GM12878 (cell line): Measurements from ENCODE around the gene SLC8B1. TPM values are rescaled to one million over a fixed set of nuclear protein-coding genes. Genes with fewer than 3 reads are reported as not detected.

Experiments used
- ATAC-seq: fragments of 200-7000 bp; cut with Tn5 transposase; 3 replicates; pipeline ENCODE4 v1.9.1; 2020; ENCODE audit warnings: mild to moderate bottlenecking, moderate library complexity
- BruUV-seq: library from RNA; stranded (reverse); fragments of 400-500 nt; replicated peaks from 2 replicates; lab custom pipeline; 2021; lab: Mats Ljungman, UMichigan
- CTCF ChIA-PET: fragments of 300-600 bp; sonication (Branson Sonifier 250); formaldehyde crosslinking; extraction: SDS; loops from one replicate; lab custom pipeline; 2021; ENCODE audit warnings: inconsistent platforms; lab: Yijun Ruan, JAX
- POLR2A ChIA-PET: fragments of 350-600 bp; formaldehyde crosslinking; extraction: SDS; loops from one replicate; lab custom pipeline; 2021; ENCODE audit warnings: inconsistent platforms; lab: Charles Lee
- RAD21 ChIA-PET: fragments of 300-600 bp; sonication (Branson Sonifier 250); formaldehyde crosslinking; loops from one replicate; lab custom pipeline; 2023; ENCODE audit warnings: antibody characterized with exemption; ENCODE audit not compliant: unreplicated experiment; lab: Charles Lee
- SMC1A ChIA-PET: fragments of 300-600 bp; sonication (Branson Sonifier 250); formaldehyde crosslinking; loops from one replicate; lab custom pipeline; 2023; ENCODE audit not compliant: unreplicated experiment, uncharacterized antibody; lab: Charles Lee
- DNase-seq: peaks from one replicate; pipeline ENCODE4 v3.0.0-alpha.2; 2011; ENCODE audit warnings: low read depth, low spot score
- FAIRE-seq: peaks from 3 replicates; lab custom pipeline; 2011; peaks lifted over from hg19 to GRCh38; lab: Jason Lieb, UNC
- H2AFZ ChIP-seq: 2 replicates; pipeline ENCODE4 v1.6.0; 2011; ENCODE audit warnings: low read depth, low read length, control low read depth; ENCODE audit not compliant: control insufficient read depth
- H3K27ac ChIP-seq: 2 replicates; pipeline ENCODE4 v1.5.1; 2011; ENCODE audit warnings: control low read depth; ENCODE audit not compliant: control insufficient read depth, insufficient read depth
- H3K27me3 ChIP-seq, 2 experiments: replicated peaks in 1 of 2; 2 replicates each; pipeline versions ENCODE4 v1.6.0 to v1.6.1; 2011; ENCODE audit warnings: low read length in 1 of 2; ENCODE audit not compliant: control insufficient read depth in 2 of 2, insufficient read depth in 2 of 2
- H3K36me3 ChIP-seq, 2 experiments: 2 replicates each; pipeline ENCODE4 v1.5.1; 2011; ENCODE audit warnings: low read length in 1 of 2; ENCODE audit not compliant: control insufficient read depth in 2 of 2, insufficient read depth in 2 of 2
- H3K4me1 ChIP-seq: 2 replicates; pipeline ENCODE4 v1.6.1; 2011; ENCODE audit warnings: mild to moderate bottlenecking, low read length, moderate library complexity, mixed read lengths; ENCODE audit not compliant: control insufficient read depth, insufficient read depth
- H3K4me2 ChIP-seq: 2 replicates; pipeline ENCODE4 v1.6.0; 2011; ENCODE audit warnings: control low read depth; ENCODE audit not compliant: control insufficient read depth, insufficient read depth
- H3K4me3 ChIP-seq: fragments of 200-600 bp; sonication (generic); 2 replicates; pipeline ENCODE4 v1.5.1; 2016
- H3K79me2 ChIP-seq: 2 replicates; pipeline ENCODE4 v1.6.0; 2011; ENCODE audit warnings: low read length; ENCODE audit not compliant: control insufficient read depth, insufficient read depth
- H3K9ac ChIP-seq: 2 replicates; pipeline ENCODE4 v1.8.0; 2011; ENCODE audit warnings: low read length, control low read depth, mixed read lengths; ENCODE audit not compliant: control insufficient read depth, insufficient read depth
- H3K9me3 ChIP-seq: replicated peaks from 3 replicates; pipeline ENCODE4 v1.5.1; 2011; ENCODE audit warnings: mild to moderate bottlenecking, low read length; ENCODE audit not compliant: control insufficient read depth, insufficient read depth
- H4K20me1 ChIP-seq: 2 replicates; pipeline ENCODE4 v1.6.0; 2011; ENCODE audit not compliant: control insufficient read depth, insufficient read depth
- ATF3 ChIP-seq: IDR thresholded peaks from 2 replicates; pipeline ENCODE4 v1.6.1; 2011; ENCODE audit warnings: low read depth, mild to moderate bottlenecking, low read length, moderate library complexity, borderline replicate concordance; ENCODE audit errors: extremely low read depth
- CREB1 ChIP-seq: IDR thresholded peaks from 2 replicates; pipeline ENCODE4 v1.6.1; 2012; ENCODE audit warnings: low read depth, mild to moderate bottlenecking, inconsistent platforms
- CREM ChIP-seq: IDR thresholded peaks from 2 replicates; pipeline ENCODE4 v1.6.1; 2014; ENCODE audit warnings: antibody characterized with exemption, low read depth
- JUND ChIP-seq: IDR thresholded peaks from 2 replicates; pipeline ENCODE4 v1.6.1; 2012; ENCODE audit warnings: low read depth, mild to moderate bottlenecking, low read length, improper control_type of control experiment, moderate library complexity
- KLF5 ChIP-seq: fragments of 450-650 bp; IDR thresholded peaks from 2 replicates; pipeline ENCODE4 v1.6.1; 2014; ENCODE audit warnings: mild to moderate bottlenecking; ENCODE audit not compliant: partially characterized antibody
- NBN ChIP-seq: fragments of 450-650 bp; IDR thresholded peaks from 2 replicates; pipeline ENCODE4 v1.6.1; 2016
- POLR2AphosphoS2 ChIP-seq: IDR thresholded peaks from 2 replicates; pipeline ENCODE4 v1.6.1; 2011; ENCODE audit warnings: low read depth, mild to moderate bottlenecking, low read length, improper control_type of control experiment, moderate library complexity
- REST ChIP-seq: IDR thresholded peaks from 2 replicates; pipeline ENCODE4 v1.6.1; 2012; ENCODE audit warnings: mild to moderate bottlenecking, low read depth, low read length
- ZNF687 ChIP-seq: fragments of 450-650 bp; IDR thresholded peaks from 2 replicates; pipeline ENCODE4 v1.6.1; 2017; ENCODE audit warnings: mild to moderate bottlenecking, moderate library complexity
- WGBS: methylation state at CpG from one replicate; pipeline ENCODE4 v1.1.6; 2016; ENCODE audit warnings: low lambda C conversion rate; ENCODE audit not compliant: insufficient replicate concordance, insufficient coverage; ENCODE audit errors: missing lambda C conversion rate; 5-methylcytosine and 5-hydroxymethylcytosine counted together
- in situ Hi-C: fragments of 300-500 bp; cut with MboI; formaldehyde crosslinking; loops from 9 replicates; pipeline ENCODE4 v1.14.3; 2018; ENCODE audit warnings: mixed read lengths
- intact Hi-C: fragments of 100-400 bp; cut with micrococcal nuclease; formaldehyde crosslinking; loops from one replicate; pipeline ENCODE4 v1.14.2; 2022; ENCODE audit not compliant: unreplicated experiment
- polyA plus RNA-seq, 11 experiments: library from polyadenylated mRNA; depleted of rRNA in 4 of 11; unstranded in 6 of 11; stranded (reverse) in 5 of 11; fragments of >200 nt; fragmentation: Nextera tagmentation in 4 of 11; fragmentation: Illumina TruSeq in 1 of 11; extraction: Ambion mirVana in 4 of 11; extraction: Trizol in 1 of 11; gene quantifications; 1 replicate in 1 of 11; 2 replicates in 10 of 11; pipeline versions ENCODE4 v1.2.1 to v1.2.3, GENCODE V29; 2011 to 2016; ENCODE audit warnings: inconsistent platforms in 2 of 11, missing spikeins in 2 of 11, low read depth in 1 of 11
- total RNA-seq, 4 experiments: library from RNA; depleted of rRNA in 3 of 4; stranded (reverse); fragments of >200 nt in 3 of 4; fragmentation: Illumina TruSeq in 1 of 4; extraction: Trizol in 1 of 4; gene quantifications; 2 replicates each; pipeline versions ENCODE4 v1.2.1 to v1.2.3, GENCODE V29; 2013 to 2021

SLC8B1 gene
- total and polyA plus RNA-seq, 10 of the 15 experiments (the other 5 are each of a cell fraction or from before 2014, with no cell fraction given), result 0.18 to 12.3 (median 6.8) TPM

DNA sequence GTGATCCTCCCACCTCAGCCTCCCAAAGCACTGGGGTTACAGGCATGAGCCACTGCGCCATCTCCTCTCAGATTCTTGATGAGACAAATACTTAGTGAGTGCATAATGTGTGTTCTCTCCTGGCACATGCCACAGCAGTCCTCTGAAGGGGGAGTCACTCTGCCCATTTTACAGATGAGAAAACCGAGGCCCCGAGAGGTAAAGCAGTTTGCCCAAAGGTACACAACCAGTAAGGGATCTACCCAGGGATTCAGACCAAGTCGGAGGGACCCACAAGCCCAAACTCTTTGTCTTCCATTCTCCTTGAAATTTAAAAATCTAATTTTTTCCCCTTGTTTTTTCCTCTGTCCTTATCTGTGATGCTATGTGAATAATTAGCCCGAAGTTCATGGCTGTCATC lies 29.8 kb upstream of the SLC8B1 start (continued):
- TF ChIP-seq POLR2AphosphoS2 (no peak), CREM (no peak), KLF5 (no peak), CREB1 (no peak)

DNA sequence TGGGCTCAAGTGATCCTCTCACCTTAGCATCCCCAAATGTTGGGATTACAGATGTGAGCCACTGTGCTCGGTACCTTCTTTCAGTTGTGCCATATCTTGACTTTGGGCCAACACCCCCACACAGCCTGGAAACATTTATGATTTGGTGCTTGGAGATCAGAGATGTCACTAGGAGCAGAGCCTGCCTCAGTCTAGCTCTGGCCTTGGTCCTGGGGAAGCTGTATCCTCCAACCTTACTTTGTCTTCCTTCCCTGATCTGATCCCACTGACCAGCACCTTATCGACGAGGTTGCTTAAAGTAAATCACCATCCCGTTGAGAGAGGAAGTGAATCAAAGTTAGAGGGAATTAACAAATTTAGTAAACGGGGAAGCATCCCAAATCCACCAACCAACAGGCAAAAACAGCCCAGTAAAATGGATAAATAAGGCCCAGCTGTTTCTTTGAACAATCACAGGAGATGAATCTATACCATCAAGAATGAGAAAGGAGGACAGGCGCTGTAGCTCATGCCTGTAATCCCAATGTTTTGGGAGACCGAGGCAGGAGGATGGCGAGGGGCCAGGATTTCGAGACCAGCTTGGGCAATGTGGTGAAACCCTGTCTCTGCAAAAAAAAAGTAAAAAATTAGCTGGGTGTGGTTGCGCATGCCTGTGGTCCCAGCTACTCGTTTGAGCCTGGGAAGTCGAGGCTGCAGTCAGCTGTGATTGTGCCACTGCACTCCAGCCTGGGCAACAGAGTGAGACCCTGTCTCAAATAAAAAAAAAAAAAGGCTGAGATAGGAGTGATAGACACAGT lies 26.9 kb upstream of the SLC8B1 start:
- H3K36me3 ChIP-seq, result no peaks in the 10 kb centered on the region
- no peak for FAIRE-seq
- 86% methylated on average over 12 of the region's 12 CpGs for WGBS
- 0 out of 2 replicates have a peak, but pooled peaks cover 4% of the 10 kb centered on the region for H3K4me1 ChIP-seq
- H3K9ac ChIP-seq, result no peak overlapping the region
- TF ChIP-seq NBN (no peak), ATF3 (no peak), JUND (no peak), ZNF687 (no peak), REST (peak; percentile 29; the same call in 1 of the 2 replicates)
- no peak overlapping the region for H3K4me2 ChIP-seq
- no peak for ATAC-seq
- intact Hi-C loops, result no loop called here
- no peak overlapping the region for H2AFZ ChIP-seq
- H3K9me3 ChIP-seq, result no peaks in the 10 kb centered on the region
- H3K4me3 ChIP-seq, result no peak overlapping the region
- BruUV-seq, result no TSS peak
- POLR2A ChIA-PET, result interaction anchor here (0.6 to 0.7 kb wide), 2 partner anchors 11 to 1055 kb away, joined by 3 to 4 read pairs; no protein-coding TSS in a partner anchor
- in situ Hi-C loops, result no loop called here
- SMC1A ChIA-PET, result interaction anchor here (1.6 kb wide), 1 partner anchor 38 kb away, joined by 3 read pairs; no protein-coding TSS in a partner anchor
- no peak overlapping the region for H3K27ac ChIP-seq
- peaks cover 7% of the 10 kb centered on the region; the same call in 1 of the 2 replicates for H3K79me2 ChIP-seq
- CTCF ChIA-PET, result interaction anchor here (1.4 to 2.0 kb wide), 2 partner anchors 50 to 64 kb away, joined by 3 to 6 read pairs; no protein-coding TSS in a partner anchor
- H4K20me1 ChIP-seq, result no peaks in the 10 kb centered on the region
- DNase-seq, result no peak
- RAD21 ChIA-PET, result interaction anchor here (0.7 to 1.5 kb wide), 3 partner anchors 64 to 175 kb away, joined by 3 to 4 read pairs (median 3); no protein-coding TSS in a partner anchor
- H3K27me3 ChIP-seq, result no peaks in the 10 kb centered on the region
